ENCODE measurements around the gene SWAP70. TPM values are rescaled to one million over a fixed set of nuclear protein-coding genes. Genes with fewer than 3 reads are reported as not detected.

SWAP70 gene
- total RNA-seq, 1 experiment from 2014 or later = 8.6 TPM

GRCh38 chr11:9750551-9750950 is 86.7 kb downstream of the SWAP70 start:
- H3K27ac ChIP-seq (ENCODE audit: low read length) = no peak overlapping the region
- H3K4me1 ChIP-seq (ENCODE audit: insufficient read depth, low read length) = peaks cover 29% of the 10 kb centered on the region
- DNase-seq = peak; percentile 20
- H3K9me3 ChIP-seq (ENCODE audit: low read length) = no peaks in the 10 kb centered on the region
- no peaks in the 10 kb centered on the region for H3K9me2 ChIP-seq (replicated peaks; ENCODE audit: low read length)
- H3K79me2 ChIP-seq (ENCODE audit: low read length) = no peaks in the 10 kb centered on the region
- TF ChIP-seq CTCF (conservative IDR thresholded peaks at IDR 0.05; ENCODE audit: low read depth, low read length) = no peak
- TF ChIP-seq EZH2 (IDR thresholded peaks at IDR 0.05; ENCODE audit: low read length, unreplicated experiment) = no peak
- no peak for TF ChIP-seq EZH2phosphoT487 (IDR thresholded peaks at IDR 0.05; ENCODE audit: borderline replicate concordance, low read length)
- H3K9ac ChIP-seq (ENCODE audit: low read length) = no peak overlapping the region
- no peak for ATAC-seq
- H3K4me3 ChIP-seq (ENCODE audit: low read length) = no peak overlapping the region
- H3K36me3 ChIP-seq (ENCODE audit: low read depth, low read length) = no peaks in the 10 kb centered on the region
- H2AFZ ChIP-seq (ENCODE audit: low read length) = no peak overlapping the region
- intact Hi-C loops (cut with micrococcal nuclease) = loop anchor here (10.0 kb wide), 1 partner anchor 984 kb away; no protein-coding TSS in a partner anchor
- POLR2A ChIA-PET (ENCODE audit: unreplicated experiment) = no interaction called here
- CTCF ChIA-PET = no interaction called here
- no peak overlapping the region for H3K4me2 ChIP-seq (ENCODE audit: low read length)
- no TSS peak for BruUV-seq (replicated peaks)
- H3F3A ChIP-seq (ENCODE audit: low read length, unreplicated experiment) = no peaks in the 10 kb centered on the region
- H4K20me1 ChIP-seq (ENCODE audit: low read length) = no peaks in the 10 kb centered on the region
- H3K27me3 ChIP-seq (ENCODE audit: low read length) = no peaks in the 10 kb centered on the region

- no peaks in the 10 kb centered on the region for H3K9me3 ChIP-seq (ENCODE audit: low read length)
- H4K20me1 ChIP-seq (ENCODE audit: low read length) = no peaks in the 10 kb centered on the region
- no peak overlapping the region for H2AFZ ChIP-seq (ENCODE audit: low read length)
- no peaks in the 10 kb centered on the region for H3K27me3 ChIP-seq (ENCODE audit: low read length)
- H3K4me1 ChIP-seq (ENCODE audit: insufficient read depth, low read length) = peaks cover 35% of the 10 kb centered on the region
- no peak overlapping the region for H3K9ac ChIP-seq (ENCODE audit: low read length)
- CTCF ChIA-PET = no interaction called here
- no peak for TF ChIP-seq EZH2 (IDR thresholded peaks at IDR 0.05; ENCODE audit: low read length, unreplicated experiment)
- TF ChIP-seq CTCF (conservative IDR thresholded peaks at IDR 0.05; ENCODE audit: low read depth, low read length) = no peak
- TF ChIP-seq EZH2phosphoT487 (IDR thresholded peaks at IDR 0.05; ENCODE audit: borderline replicate concordance, low read length) = no peak
- BruUV-seq (replicated peaks) = no TSS peak
- DNase-seq (peak; percentile 8), ATAC-seq (no peak)
- no peak overlapping the region for H3K27ac ChIP-seq (ENCODE audit: low read length)
- H3K36me3 ChIP-seq (ENCODE audit: low read depth, low read length) = no peaks in the 10 kb centered on the region
- no peaks in the 10 kb centered on the region for H3K9me2 ChIP-seq (replicated peaks; ENCODE audit: low read length)
- H3F3A ChIP-seq (ENCODE audit: low read length, unreplicated experiment) = no peaks in the 10 kb centered on the region
- intact Hi-C loops (cut with micrococcal nuclease) = loop anchor here (10.0 kb wide), 1 partner anchor 983 kb away; no protein-coding TSS in a partner anchor
- H3K79me2 ChIP-seq (ENCODE audit: low read length) = no peaks in the 10 kb centered on the region
- no peak overlapping the region for H3K4me3 ChIP-seq (ENCODE audit: low read length)
- POLR2A ChIA-PET (ENCODE audit: unreplicated experiment) = no interaction called here
- H3K4me2 ChIP-seq (ENCODE audit: low read length) = no peak overlapping the region
Observed at GRCh38 chr11:9752091-9752490, 88.2 kb downstream of the SWAP70 start.

- Histone ChIP-seq H2AFZ (ENCODE audit: low read length) (no peak overlapping the region), H3K27ac (ENCODE audit: low read length) (peak overlapping the region; percentile 52), H3K36me3 (ENCODE audit: low read depth, low read length) (no peaks in the 10 kb centered on the region), H3F3A (ENCODE audit: low read length, unreplicated experiment) (no peaks in the 10 kb centered on the region), H3K27me3 (ENCODE audit: low read length) (no peaks in the 10 kb centered on the region), H3K9ac (ENCODE audit: low read length) (no peak overlapping the region), H3K4me3 (ENCODE audit: low read length) (no peak overlapping the region), H4K20me1 (ENCODE audit: low read length) (no peaks in the 10 kb centered on the region), H3K4me1 (ENCODE audit: insufficient read depth, low read length) (peaks cover 38% of the 10 kb centered on the region), H3K4me2 (ENCODE audit: low read length) (peak overlapping the region; percentile 33), H3K79me2 (ENCODE audit: low read length) (no peaks in the 10 kb centered on the region), H3K9me2 (replicated peaks; ENCODE audit: low read length) (no peaks in the 10 kb centered on the region), H3K9me3 (ENCODE audit: low read length) (no peaks in the 10 kb centered on the region)
- BruUV-seq (replicated peaks) = no TSS peak
- intact Hi-C loops (cut with micrococcal nuclease) = loop anchor here (10.0 kb wide), 1 partner anchor 982 kb away; no protein-coding TSS in a partner anchor
- ATAC-seq (peak; percentile 28; the same call in 1 of the 2 replicates), DNase-seq (peak; percentile 62)
- CTCF ChIA-PET = interaction anchor here (0.6 kb wide), 1 partner anchor 89 kb away, joined by 3 read pairs; the partner anchor contains the start of gene SWAP70
- TF ChIP-seq EZH2phosphoT487 (IDR thresholded peaks at IDR 0.05; ENCODE audit: borderline replicate concordance, low read length) = no peak
- no peak for TF ChIP-seq CTCF (conservative IDR thresholded peaks at IDR 0.05; ENCODE audit: low read depth, low read length)
- TF ChIP-seq EZH2 (IDR thresholded peaks at IDR 0.05; ENCODE audit: low read length, unreplicated experiment) = no peak
- POLR2A ChIA-PET (ENCODE audit: unreplicated experiment) = interaction anchor here (0.9 kb wide), 1 partner anchor 73 kb away, joined by 5 read pairs; no protein-coding TSS in a partner anchor
Observed at GRCh38 chr11:9753021-9753420, 89.1 kb downstream of the SWAP70 start.

Measured in PC-3 (cell line).